A549 treated with CORT108297 at 1 μM for 4 hours (cell line): ENCODE results near the gene PMEPA1. TPM values are rescaled to one million over a fixed set of nuclear protein-coding genes. Genes with fewer than 3 reads are reported as not detected.

Source experiments
- total RNA-seq: library from RNA; stranded (reverse); fragments of 200-300 nt; extraction: Qiagen RNA extraction; gene quantifications from 5 replicates; pipeline ENCODE4 v1.2.3, GENCODE V29; 2022

PMEPA1 gene
- total RNA-seq = 224 to 536 TPM (median 464 TPM) in 5 replicates

DNA sequence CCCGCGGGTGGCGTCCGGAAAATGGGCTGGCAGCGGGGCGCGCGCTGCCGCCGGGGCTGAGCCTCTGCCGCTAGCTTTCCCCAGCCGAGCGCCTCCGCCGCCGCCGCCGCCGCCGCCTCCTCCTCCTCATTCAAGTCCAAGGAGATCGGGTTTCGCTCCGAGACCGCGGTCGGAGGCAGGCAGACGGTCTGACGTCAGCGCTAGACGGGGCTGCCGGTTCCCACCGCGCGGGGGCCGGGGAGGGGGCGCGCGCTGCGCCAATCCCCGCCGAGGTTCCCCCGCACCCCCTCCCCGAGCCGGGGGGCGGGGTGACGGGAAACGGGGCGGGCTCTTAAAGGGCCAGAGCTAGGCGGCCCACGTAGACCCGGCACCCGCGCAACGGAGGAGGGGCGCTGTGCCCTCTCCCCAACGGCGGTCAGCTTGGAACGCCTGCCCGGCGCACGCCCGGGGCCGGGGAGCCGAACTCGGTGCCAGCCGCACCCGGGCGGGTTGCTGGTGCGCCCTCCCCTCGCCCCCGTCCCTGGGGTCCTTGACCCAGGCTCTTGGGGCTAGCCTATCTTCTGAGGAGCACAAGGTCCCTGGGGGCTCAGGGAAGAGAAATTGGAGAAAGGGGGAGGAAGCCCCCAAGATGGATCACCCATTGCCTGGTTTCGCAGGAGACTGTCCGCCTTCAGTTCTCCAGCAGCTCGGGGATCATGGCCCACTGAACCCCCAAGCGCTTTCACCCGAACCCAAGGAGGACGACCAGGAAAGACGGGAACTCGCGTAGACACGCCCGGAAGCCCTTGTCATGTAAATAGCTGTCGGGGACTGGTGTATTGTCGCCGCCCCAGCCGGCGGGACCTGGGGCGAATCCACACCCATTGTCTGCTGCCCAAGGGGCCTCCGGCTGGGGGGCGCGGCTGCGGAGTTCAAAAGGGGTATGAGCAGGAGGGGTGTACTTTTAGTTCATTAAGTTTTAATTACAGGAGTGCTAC, at the start of gene PMEPA1:
PMEPA1 (minus strand) TSS at position 193 of the 977 bp plus-strand sequence. CDS start 433 bp downstream, outside the sequence.

GRCh38 chr20:57620274-57620990, 89.4 kb downstream of the PMEPA1 start, which contains the start of gene ZBP1:
TSS of gene ZBP1 (minus strand) at chr20:57620426. CDS start at chr20:57620295, 131 bp downstream.

Other genes starting within 250 kb of the PMEPA1 start
- 0.03 to 0.06 TPM (median 0.06 TPM) in 4 of 5 replicates, not detected in the other for gene CTCFL, start 184.9 kb downstream of the PMEPA1 start, total RNA-seq
- gene PCK1, start 148.9 kb downstream of the PMEPA1 start, total RNA-seq = 0.05 to 0.09 TPM (median 0.06 TPM) in 3 of 5 replicates, not detected in the others
- gene ZBP1, start 89.6 kb downstream of the PMEPA1 start, total RNA-seq = 0.08 TPM in 1 of 5 replicates, not detected in the others